AG09309 (cell line): ENCODE results near the gene RASGRP2.

ENCODE experiments used
- DNase-seq: peaks from one replicate; pipeline ENCODE4 v3.0.0-alpha.2; 2010; ENCODE audit warnings: low read depth
- H3K4me3 ChIP-seq: 2 replicates; pipeline ENCODE4 v1.5.1; 2011; ENCODE audit warnings: mild to moderate bottlenecking, low read depth, low read length, moderate library complexity; ENCODE audit not compliant: control insufficient read depth
- CTCF ChIP-seq: IDR thresholded peaks from 2 replicates; pipeline ENCODE4 v1.5.1; 2011; ENCODE audit warnings: mild to moderate bottlenecking, low read depth, low read length, inconsistent platforms; ENCODE audit not compliant: insufficient read depth, control insufficient read depth; ENCODE audit errors: missing control alignments

RASGRP2 gene

GRCh38 chr11:64687643-64688533 is 56.1 kb downstream of the RASGRP2 start:
- TF ChIP-seq CTCF: no peak
- no peak overlapping the region for H3K4me3 ChIP-seq
- no peak for DNase-seq

GRCh38 chr11:64687204-64687603 is 56.7 kb downstream of the RASGRP2 start:
- DNase-seq: no peak
- H3K4me3 ChIP-seq: no peak overlapping the region
- no peak for TF ChIP-seq CTCF

GRCh38 chr11:64686466-64687170 is 57.3 kb downstream of the RASGRP2 start:
- TF ChIP-seq CTCF: no peak
- DNase-seq: no peak
- H3K4me3 ChIP-seq: no peak overlapping the region

GRCh38 chr11:64685536-64685935 is 58.4 kb downstream of the RASGRP2 start:
- DNase-seq: no peak
- no peak for TF ChIP-seq CTCF
- no peak overlapping the region for H3K4me3 ChIP-seq

- H3K4me3 ChIP-seq: no peak overlapping the region
- TF ChIP-seq CTCF: no peak
- no peak for DNase-seq
Measured at GRCh38 chr11:64684357-64684756, 59.6 kb downstream of the RASGRP2 start.

- H3K4me3 ChIP-seq: no peak overlapping the region
- no peak for DNase-seq
- TF ChIP-seq CTCF: no peak
Measured at GRCh38 chr11:64681171-64681570, 62.8 kb downstream of the RASGRP2 start.
